Measurements from ENCODE around the gene MFF. TPM values are rescaled to one million over a fixed set of nuclear protein-coding genes. Genes with fewer than 3 reads are reported as not detected.

The MFF gene
- polyA plus RNA-seq, 3 donors: 39.4 to 100 (median 91.7) TPM

GRCh38 chr2:227292314-227292713, 32.7 kb upstream of the MFF start:
- H3K27me3 Mint-ChIP-seq (ENCODE audit: low read depth in 3 of 3): peaks cover 0 to 4% (median 0%) of the 10 kb centered on the region in 3 donors
- Histone ChIP-seq H3K9ac (ENCODE audit: insufficient read depth, low read length, poor library complexity, severe bottlenecking) (no peak overlapping the region), H3K27ac (ENCODE audit: low read depth in 1 of 2, low read length in 2 of 2) (no peak overlapping the region), H2AFZ (ENCODE audit: insufficient read depth, low read depth, low read length, poor library complexity, severe bottlenecking) (no peak overlapping the region), H3K4me2 (replicated peaks; ENCODE audit: extremely low read depth, low read length, poor library complexity, severe bottlenecking) (no peak overlapping the region), H3K9me3 (replicated peaks in 1 of 2; ENCODE audit: control insufficient read depth in 1 of 2, insufficient read depth in 1 of 2, low read length in 2 of 2) (no peaks in the 10 kb centered on the region), H3K27me3 (ENCODE audit: control insufficient read depth in 2 of 2, insufficient read depth in 2 of 2, low read length in 2 of 2) (no peaks in the 10 kb centered on the region), H4K20me1 (ENCODE audit: insufficient read depth, low read length) (no peaks in the 10 kb centered on the region), H3K79me2 (ENCODE audit: insufficient read depth, low read length) (no peaks in the 10 kb centered on the region), H3K4me3 (replicated peaks in 1 of 3; ENCODE audit: low read depth in 2 of 3, low read length in 3 of 3) (no peak overlapping the region), H3K4me1 (ENCODE audit: control insufficient read depth in 1 of 2, insufficient read depth in 2 of 2, low read length in 2 of 2) (no peaks in the 10 kb centered on the region), H3K36me3 (replicated peaks in 1 of 2; ENCODE audit: control insufficient read depth in 1 of 2, insufficient read depth in 2 of 2, low read length in 2 of 2) (no peaks in the 10 kb centered on the region)
- H3K9me3 Mint-ChIP-seq: peaks cover 0 to 3% (median 0%) of the 10 kb centered on the region in 7 donors
- intact Hi-C loops (cut with micrococcal nuclease): no loop called here
- no peak overlapping the region for H3K4me3 Mint-ChIP-seq
- no peak for DNase-seq
- no peaks in the 10 kb centered on the region for H3K4me1 Mint-ChIP-seq
- no peak for TF ChIP-seq CTCF (IDR thresholded peaks at IDR 0.05)
- no CpG with 5 or more reads among the region's 3 CpGs for WGBS (ENCODE audit: insufficient coverage)
- H3K27ac Mint-ChIP-seq: no peak overlapping the region
- no peaks in the 10 kb centered on the region for H3K36me3 Mint-ChIP-seq

GRCh38 chr2:227293531-227293930, 31.5 kb upstream of the MFF start:
- H3K36me3 ChIP-seq (replicated peaks in 1 of 2; ENCODE audit: control insufficient read depth in 1 of 2, insufficient read depth in 2 of 2, low read length in 2 of 2): no peaks in the 10 kb centered on the region
- H3K27ac ChIP-seq (ENCODE audit: low read depth in 1 of 2, low read length in 2 of 2): no peak overlapping the region
- 100% methylated on average over 2 of the region's 4 CpGs for WGBS (ENCODE audit: insufficient coverage)
- no peaks in the 10 kb centered on the region for H3K27me3 ChIP-seq (ENCODE audit: control insufficient read depth in 2 of 2, insufficient read depth in 2 of 2, low read length in 2 of 2)
- peaks cover 0 to 2% (median 0%) of the 10 kb centered on the region in 3 donors for H3K27me3 Mint-ChIP-seq (ENCODE audit: low read depth in 3 of 3)
- no peak overlapping the region for H3K27ac Mint-ChIP-seq
- H3K4me3 ChIP-seq (replicated peaks in 1 of 3; ENCODE audit: low read depth in 2 of 3, low read length in 3 of 3): no peak overlapping the region
- no peak overlapping the region for H3K4me2 ChIP-seq (replicated peaks; ENCODE audit: extremely low read depth, low read length, poor library complexity, severe bottlenecking)
- no peak overlapping the region for H3K9ac ChIP-seq (ENCODE audit: insufficient read depth, low read length, poor library complexity, severe bottlenecking)
- no peaks in the 10 kb centered on the region for H3K36me3 Mint-ChIP-seq
- no peaks in the 10 kb centered on the region for H3K79me2 ChIP-seq (ENCODE audit: insufficient read depth, low read length)
- peaks cover 0 to 4% of the 10 kb centered on the region in 2 donors for H3K9me3 ChIP-seq (replicated peaks in 1 of 2; ENCODE audit: control insufficient read depth in 1 of 2, insufficient read depth in 1 of 2, low read length in 2 of 2)
- no peak for DNase-seq
- H3K4me1 Mint-ChIP-seq: no peaks in the 10 kb centered on the region
- TF ChIP-seq CTCF (IDR thresholded peaks at IDR 0.05): no peak
- no peak overlapping the region for H2AFZ ChIP-seq (ENCODE audit: insufficient read depth, low read depth, low read length, poor library complexity, severe bottlenecking)
- intact Hi-C loops (cut with micrococcal nuclease): no loop called here
- H4K20me1 ChIP-seq (ENCODE audit: insufficient read depth, low read length): no peaks in the 10 kb centered on the region
- no peak overlapping the region for H3K4me3 Mint-ChIP-seq
- H3K4me1 ChIP-seq (ENCODE audit: control insufficient read depth in 1 of 2, insufficient read depth in 2 of 2, low read length in 2 of 2): no peaks in the 10 kb centered on the region
- H3K9me3 Mint-ChIP-seq: peaks cover 0 to 4% (median 0%) of the 10 kb centered on the region in 7 donors

Measured in CD14-positive monocyte (primary cell).